Measurements from ENCODE around the gene ERP27. TPM values are rescaled to one million over a fixed set of nuclear protein-coding genes. Genes with fewer than 3 reads are reported as not detected.

ERP27 gene
- 0.15 and 0.28 TPM in 2 replicates for polyA plus RNA-seq (2011; rRNA removed)
- not detected in 2 replicates for polyA plus RNA-seq (2012; cell fraction: cytosol; rRNA removed)
- not detected in 2 replicates for polyA plus RNA-seq (2012; cell fraction: nucleus; rRNA removed)
- 0.09 TPM in 1 of 3 replicates, not detected in the others for polyA plus RNA-seq (2017; fragmentation: RNase III; extraction: RNeasy Plus Mini Kit Qiagen cat#74134 plus additional on column Dnase treatment)
- polyA minus RNA-seq (2011; rRNA and poly(A)+ RNA removed), result not detected in 2 replicates

DNA sequence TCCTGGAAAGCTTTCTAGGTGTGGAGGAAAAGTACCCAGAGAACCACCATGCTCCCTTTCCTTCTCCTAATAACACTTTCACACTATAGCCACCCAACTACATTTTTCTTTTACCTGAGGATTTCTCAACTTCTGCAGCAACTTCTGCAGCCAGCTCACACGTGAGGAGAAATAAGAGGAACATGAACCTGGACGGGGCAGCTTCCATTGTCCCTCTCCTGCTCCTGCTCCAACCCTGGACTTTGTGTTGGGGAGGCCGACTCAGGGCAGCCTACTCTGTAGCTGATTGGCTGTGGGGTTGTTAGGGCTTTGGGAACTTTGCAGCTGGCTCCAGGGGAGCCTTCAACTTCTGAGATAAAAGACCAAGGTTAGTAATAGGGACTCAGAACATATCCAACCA lies at the start of gene ERP27:
TSS of gene ERP27 (minus strand) at position 237 of the 400 bp plus-strand sequence. CDS start at position 208, 29 bp downstream.
- H3K4me2 ChIP-seq, result no peak within 1 kb of the TSS

DNA sequence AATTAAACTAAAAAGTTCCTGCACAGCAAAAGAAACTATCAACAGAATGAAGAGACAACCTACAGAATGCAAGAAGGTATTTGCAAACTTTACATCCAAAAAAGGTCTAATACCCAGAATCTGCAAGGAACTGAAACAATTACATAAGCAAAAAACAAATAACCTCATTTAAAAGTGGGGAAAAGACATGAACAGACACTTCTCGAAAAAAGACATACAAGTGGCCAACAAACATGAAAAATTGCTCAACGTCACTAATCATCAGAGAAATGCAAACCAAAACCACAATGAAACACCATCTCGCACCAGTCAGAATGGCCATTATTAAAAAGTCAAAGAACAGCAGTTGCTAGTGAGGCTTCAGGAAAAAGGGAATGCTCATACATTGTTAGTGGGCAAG lies 49.7 kb upstream of the ERP27 start:
- no peak overlapping the region for H3K4me3 ChIP-seq
- H3K9me3 ChIP-seq, result 0 out of 3 replicates have a peak, but pooled peaks cover 4% of the 10 kb centered on the region
- H3K4me1 ChIP-seq, result 0 out of 3 replicates have a peak, but pooled peaks cover under 1% of the 10 kb centered on the region
- FAIRE-seq (no peak), ATAC-seq (no peak), DNase-seq (ENCODE audit: low read depth in 1 of 2, low spot score in 1 of 2) (no peak)
- no peak for TF ChIP-seq TP53 (CRISPR knock-in tag; IDR thresholded peaks at IDR 0.05)
- TF ChIP-seq, protein P1, sequence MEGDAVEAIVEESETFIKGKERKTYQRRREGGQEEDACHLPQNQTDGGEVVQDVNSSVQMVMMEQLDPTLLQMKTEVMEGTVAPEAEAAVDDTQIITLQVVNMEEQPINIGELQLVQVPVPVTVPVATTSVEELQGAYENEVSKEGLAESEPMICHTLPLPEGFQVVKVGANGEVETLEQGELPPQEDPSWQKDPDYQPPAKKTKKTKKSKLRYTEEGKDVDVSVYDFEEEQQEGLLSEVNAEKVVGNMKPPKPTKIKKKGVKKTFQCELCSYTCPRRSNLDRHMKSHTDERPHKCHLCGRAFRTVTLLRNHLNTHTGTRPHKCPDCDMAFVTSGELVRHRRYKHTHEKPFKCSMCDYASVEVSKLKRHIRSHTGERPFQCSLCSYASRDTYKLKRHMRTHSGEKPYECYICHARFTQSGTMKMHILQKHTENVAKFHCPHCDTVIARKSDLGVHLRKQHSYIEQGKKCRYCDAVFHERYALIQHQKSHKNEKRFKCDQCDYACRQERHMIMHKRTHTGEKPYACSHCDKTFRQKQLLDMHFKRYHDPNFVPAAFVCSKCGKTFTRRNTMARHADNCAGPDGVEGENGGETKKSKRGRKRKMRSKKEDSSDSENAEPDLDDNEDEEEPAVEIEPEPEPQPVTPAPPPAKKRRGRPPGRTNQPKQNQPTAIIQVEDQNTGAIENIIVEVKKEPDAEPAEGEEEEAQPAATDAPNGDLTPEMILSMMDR (IDR thresholded peaks at IDR 0.05), result no peak
- TF ChIP-seq CEBPB (IDR thresholded peaks at IDR 0.05), result no peak
- TF ChIP-seq GATA3 (IDR thresholded peaks at IDR 0.05; ENCODE audit: borderline replicate concordance), result no peak
- TF ChIP-seq, protein P2, sequence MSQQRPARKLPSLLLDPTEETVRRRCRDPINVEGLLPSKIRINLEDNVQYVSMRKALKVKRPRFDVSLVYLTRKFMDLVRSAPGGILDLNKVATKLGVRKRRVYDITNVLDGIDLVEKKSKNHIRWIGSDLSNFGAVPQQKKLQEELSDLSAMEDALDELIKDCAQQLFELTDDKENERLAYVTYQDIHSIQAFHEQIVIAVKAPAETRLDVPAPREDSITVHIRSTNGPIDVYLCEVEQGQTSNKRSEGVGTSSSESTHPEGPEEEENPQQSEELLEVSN (IDR thresholded peaks at IDR 0.05; ENCODE audit: borderline replicate concordance, low read depth), result no peak
- TF ChIP-seq FOSL2 (IDR thresholded peaks at IDR 0.05), result no peak
- TF ChIP-seq FOSL2 (CRISPR knock-in tag; IDR thresholded peaks at IDR 0.05), result no peak
- no peak for TF ChIP-seq NR3C1 (IDR thresholded peaks at IDR 0.05)
- TF ChIP-seq, protein P3, sequence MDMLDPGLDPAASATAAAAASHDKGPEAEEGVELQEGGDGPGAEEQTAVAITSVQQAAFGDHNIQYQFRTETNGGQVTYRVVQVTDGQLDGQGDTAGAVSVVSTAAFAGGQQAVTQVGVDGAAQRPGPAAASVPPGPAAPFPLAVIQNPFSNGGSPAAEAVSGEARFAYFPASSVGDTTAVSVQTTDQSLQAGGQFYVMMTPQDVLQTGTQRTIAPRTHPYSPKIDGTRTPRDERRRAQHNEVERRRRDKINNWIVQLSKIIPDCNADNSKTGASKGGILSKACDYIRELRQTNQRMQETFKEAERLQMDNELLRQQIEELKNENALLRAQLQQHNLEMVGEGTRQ (IDR thresholded peaks at IDR 0.05), result no peak
- no peak for TF ChIP-seq RFX5 (IDR thresholded peaks at IDR 0.05)
- TF ChIP-seq EP300 (IDR thresholded peaks at IDR 0.05), result no peak
- no peak for TF ChIP-seq RCOR1 (IDR thresholded peaks at IDR 0.05; ENCODE audit: low read depth, low read length)
- TF ChIP-seq JUN (IDR thresholded peaks at IDR 0.05), result no peak
- TF ChIP-seq, protein P4, sequence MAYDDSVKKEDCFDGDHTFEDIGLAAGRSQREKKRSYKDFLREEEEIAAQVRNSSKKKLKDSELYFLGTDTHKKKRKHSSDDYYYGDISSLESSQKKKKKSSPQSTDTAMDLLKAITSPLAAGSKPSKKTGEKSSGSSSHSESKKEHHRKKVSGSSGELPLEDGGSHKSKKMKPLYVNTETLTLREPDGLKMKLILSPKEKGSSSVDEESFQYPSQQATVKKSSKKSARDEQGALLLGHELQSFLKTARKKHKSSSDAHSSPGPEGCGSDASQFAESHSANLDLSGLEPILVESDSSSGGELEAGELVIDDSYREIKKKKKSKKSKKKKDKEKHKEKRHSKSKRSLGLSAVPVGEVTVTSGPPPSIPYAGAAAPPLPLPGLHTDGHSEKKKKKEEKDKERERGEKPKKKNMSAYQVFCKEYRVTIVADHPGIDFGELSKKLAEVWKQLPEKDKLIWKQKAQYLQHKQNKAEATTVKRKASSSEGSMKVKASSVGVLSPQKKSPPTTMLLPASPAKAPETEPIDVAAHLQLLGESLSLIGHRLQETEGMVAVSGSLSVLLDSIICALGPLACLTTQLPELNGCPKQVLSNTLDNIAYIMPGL (CRISPR knock-in tag; IDR thresholded peaks at IDR 0.05; ENCODE audit: borderline replicate concordance), result no peak
- ChIA-PET POLR2A (no interaction called here), CTCF (interaction anchor here (0.8 kb wide), 1 partner anchor 142 kb away, joined by 4 read pairs; no protein-coding TSS in a partner anchor)
- no peak overlapping the region for H3K4me2 ChIP-seq
- no peak overlapping the region for H3K27ac ChIP-seq
- WGBS (ENCODE audit: missing lambda C conversion rate), result 55% methylated on average over 3 of the region's 3 CpGs

More for the DNA sequence above, at the start of gene ERP27:
- no peak for ATAC-seq
- ChIA-PET CTCF (interaction anchor here (0.6 to 2.1 kb wide), 3 partner anchors 19 to 56 kb away, joined by 3 to 4 read pairs (median 4); no protein-coding TSS in a partner anchor), POLR2A (no interaction called here)
- no peak within 1 kb of the TSS for H3K27ac ChIP-seq
- 32% methylated on average over 3 of the region's 3 CpGs for WGBS (ENCODE audit: missing lambda C conversion rate)
- no peak for TF ChIP-seq SREBF2 (IDR thresholded peaks at IDR 0.05)
- no peak for TF ChIP-seq NFE2L2 (conservative IDR thresholded peaks at IDR 0.05; ENCODE audit: low read length)
- TF ChIP-seq, protein P5, sequence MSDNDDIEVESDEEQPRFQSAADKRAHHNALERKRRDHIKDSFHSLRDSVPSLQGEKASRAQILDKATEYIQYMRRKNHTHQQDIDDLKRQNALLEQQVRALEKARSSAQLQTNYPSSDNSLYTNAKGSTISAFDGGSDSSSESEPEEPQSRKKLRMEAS (IDR thresholded peaks at IDR 0.05), result no peak
- no peak for TF ChIP-seq ZC3H11A (IDR thresholded peaks at IDR 0.05)
- TF ChIP-seq POLR2A (IDR thresholded peaks at IDR 0.05; ENCODE audit: low read length), result no peak
- TF ChIP-seq JUN (IDR thresholded peaks at IDR 0.05), result no peak
- TF ChIP-seq, protein P4 (CRISPR knock-in tag; IDR thresholded peaks at IDR 0.05; ENCODE audit: borderline replicate concordance), result no peak
- no peak for TF ChIP-seq HOXB5 (CRISPR knock-in tag; IDR thresholded peaks at IDR 0.05)
- no peaks in the 10 kb centered on the region for H3K9me3 ChIP-seq
- no peaks in the 10 kb centered on the region for H3K4me1 ChIP-seq
- no peak within 1 kb of the TSS for H3K4me3 ChIP-seq
- no peak for FAIRE-seq
- no peak for DNase-seq (ENCODE audit: low read depth in 1 of 2, low spot score in 1 of 2)

All from A549 (cell line).